GM21515 (cell line): ENCODE measurements around the gene TPRA1.
"Not testable (repeated sequence)": the region's sequence is repeated elsewhere in the genome, so short reads cannot be mapped to it uniquely, and the experiment has no call there.

Experiments used
- ATAC-seq: cut with Tn5 transposase; IDR thresholded peaks from one replicate; pipeline ENCODE4 v1.9.1; 2021; ENCODE audit not compliant: unreplicated experiment

TPRA1 gene

GRCh38 chr3:127616836-127617605, 26.5 kb upstream of the TPRA1 start:
- ATAC-seq = no peak

DNA sequence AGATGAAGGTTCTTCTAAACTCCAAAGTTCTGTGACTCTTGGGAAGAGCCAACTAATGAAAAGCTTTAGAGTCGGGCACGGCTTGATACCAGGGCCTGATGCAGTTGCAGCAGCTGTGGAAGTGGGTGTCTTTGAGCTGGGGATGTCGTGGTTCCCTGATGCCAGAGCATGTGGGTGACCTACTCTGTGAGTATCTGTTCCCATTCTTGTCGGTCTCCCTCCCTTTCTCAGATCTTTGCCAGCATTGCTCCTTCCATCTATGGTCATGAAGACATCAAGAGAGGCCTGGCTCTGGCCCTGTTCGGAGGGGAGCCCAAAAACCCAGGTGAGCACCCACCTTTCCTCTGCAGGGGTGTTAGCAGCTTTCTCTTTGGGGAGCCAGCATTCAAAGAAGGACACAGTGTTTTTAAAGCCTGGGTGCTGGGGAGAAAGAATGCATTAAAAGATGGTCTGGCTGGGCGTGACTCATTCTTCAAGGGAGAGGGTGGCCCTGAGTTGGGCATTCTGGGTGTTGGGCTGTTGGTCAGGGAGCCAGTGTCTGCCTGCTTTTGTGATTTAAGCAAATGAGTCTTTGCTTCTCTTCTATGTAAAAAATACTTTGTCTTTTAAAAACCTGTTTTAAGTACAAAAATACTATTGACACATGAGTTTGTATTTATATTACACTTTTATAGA, 25.2 kb upstream of the TPRA1 start:
- no peak for ATAC-seq

- no peak for ATAC-seq
Observed at GRCh38 chr3:127614928-127615589, 24.5 kb upstream of the TPRA1 start.

DNA sequence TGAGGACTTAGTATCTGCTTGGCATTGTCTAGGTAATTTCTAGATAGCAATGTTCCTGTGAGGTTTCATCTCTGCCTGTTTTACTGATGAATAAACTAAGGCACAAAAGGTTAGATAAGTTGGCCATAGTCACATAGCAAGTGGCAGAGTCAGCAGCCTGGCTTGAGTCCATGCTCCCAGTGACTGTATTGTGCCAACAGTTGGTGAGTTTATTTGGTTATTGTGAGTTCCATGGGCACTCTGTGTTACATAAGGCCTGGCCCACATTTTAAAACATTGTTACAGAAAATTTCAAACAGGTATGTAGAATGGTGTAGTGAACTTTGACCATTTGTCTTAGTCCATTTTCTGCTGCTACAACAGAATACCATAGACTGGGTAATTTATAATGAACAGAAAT, 22.9 kb upstream of the TPRA1 start:
- ATAC-seq = no peak

GRCh38 chr3:127612966-127613365, 22.4 kb upstream of the TPRA1 start:
- no peak for ATAC-seq

GRCh38 chr3:127611251-127611650, 20.7 kb upstream of the TPRA1 start:
- no peak for ATAC-seq

DNA sequence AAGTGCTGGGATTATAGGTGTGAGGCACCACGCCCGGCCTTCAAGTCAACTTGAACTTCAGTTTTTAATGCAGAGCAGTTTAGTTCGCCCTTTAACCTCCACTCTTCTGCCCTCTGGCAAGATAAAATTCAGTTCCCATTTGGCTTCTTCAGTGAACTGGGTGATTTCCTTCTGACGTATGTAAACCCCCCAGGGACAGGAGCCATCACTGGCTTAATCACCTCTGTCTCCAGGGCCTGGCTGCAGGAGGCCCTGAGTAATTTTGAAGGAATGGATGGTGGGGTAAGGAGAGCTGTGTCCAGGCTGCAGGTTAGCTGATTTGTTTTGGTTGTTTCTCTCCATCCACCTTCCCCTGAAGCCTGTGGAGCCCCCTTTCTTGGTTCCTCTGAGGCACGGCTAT, 19.6 kb upstream of the TPRA1 start:
- no peak for ATAC-seq

GRCh38 chr3:127608362-127608718, 17.8 kb upstream of the TPRA1 start:
- ATAC-seq = no peak

- no peak for ATAC-seq
Observed at GRCh38 chr3:127607675-127608361, 17.3 kb upstream of the TPRA1 start.

DNA sequence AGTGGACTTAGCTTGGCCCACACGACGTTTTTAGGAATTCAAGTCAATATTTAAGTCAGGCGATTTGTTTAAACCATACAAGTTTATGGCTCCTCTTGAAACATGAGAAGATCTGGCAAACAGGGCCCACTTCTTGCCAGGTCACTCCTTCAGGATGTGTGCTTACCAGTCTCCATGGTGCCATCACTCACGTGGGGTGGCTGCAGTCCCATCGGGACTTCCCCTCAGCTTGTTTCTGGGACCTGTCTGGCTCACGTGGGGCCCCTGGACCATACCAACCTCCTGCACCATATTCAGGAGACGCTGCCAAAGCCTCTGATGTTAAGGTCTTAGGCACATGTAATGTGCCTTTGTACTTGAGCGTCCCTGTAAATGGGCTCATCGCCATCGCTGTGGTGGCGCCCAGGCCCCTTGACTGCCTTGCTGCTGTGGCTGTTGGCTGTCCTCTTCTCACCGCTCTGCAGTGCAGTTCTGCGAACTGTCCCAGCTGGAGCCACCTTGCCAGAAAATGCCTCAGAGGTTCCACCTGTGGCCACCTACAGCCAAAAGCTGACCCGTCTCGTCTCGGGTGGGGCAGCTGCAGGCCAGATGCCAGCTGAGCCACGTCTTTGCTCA, 16.6 kb upstream of the TPRA1 start:
- ATAC-seq = no peak

DNA sequence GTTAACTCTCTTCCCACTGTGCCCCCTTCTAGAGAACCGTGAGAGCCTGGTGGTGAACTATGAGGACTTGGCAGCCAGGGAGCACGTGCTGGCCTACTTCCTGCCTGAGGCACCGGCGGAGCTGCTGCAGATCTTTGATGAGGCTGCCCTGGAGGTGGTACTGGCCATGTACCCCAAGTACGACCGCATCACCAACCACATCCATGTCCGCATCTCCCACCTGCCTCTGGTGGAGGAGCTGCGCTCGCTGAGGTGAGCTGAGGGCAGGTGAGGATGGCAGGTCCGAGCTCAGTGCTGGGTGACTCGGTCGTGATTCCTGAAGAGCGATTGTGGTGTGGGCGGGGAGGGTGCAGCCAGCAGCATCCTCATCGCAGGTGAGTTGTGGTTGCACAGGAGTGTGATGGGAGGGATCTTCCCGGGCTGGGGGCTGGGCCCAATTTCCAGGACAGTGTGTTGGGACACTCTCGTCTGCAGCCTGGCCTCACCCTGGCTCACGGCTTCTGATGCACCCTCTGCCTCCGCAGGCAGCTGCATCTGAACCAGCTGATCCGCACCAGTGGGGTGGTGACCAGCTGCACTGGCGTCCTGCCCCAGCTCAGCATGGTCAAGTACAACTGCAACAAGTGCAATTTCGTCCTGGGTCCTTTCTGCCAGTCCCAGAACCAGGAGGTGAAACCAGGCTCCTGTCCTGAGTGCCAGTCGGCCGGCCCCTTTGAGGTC, 15.7 kb upstream of the TPRA1 start:
- no peak for ATAC-seq

- ATAC-seq = not testable (repeated sequence)
Observed at GRCh38 chr3:127605547-127605946, 15.0 kb upstream of the TPRA1 start.

DNA sequence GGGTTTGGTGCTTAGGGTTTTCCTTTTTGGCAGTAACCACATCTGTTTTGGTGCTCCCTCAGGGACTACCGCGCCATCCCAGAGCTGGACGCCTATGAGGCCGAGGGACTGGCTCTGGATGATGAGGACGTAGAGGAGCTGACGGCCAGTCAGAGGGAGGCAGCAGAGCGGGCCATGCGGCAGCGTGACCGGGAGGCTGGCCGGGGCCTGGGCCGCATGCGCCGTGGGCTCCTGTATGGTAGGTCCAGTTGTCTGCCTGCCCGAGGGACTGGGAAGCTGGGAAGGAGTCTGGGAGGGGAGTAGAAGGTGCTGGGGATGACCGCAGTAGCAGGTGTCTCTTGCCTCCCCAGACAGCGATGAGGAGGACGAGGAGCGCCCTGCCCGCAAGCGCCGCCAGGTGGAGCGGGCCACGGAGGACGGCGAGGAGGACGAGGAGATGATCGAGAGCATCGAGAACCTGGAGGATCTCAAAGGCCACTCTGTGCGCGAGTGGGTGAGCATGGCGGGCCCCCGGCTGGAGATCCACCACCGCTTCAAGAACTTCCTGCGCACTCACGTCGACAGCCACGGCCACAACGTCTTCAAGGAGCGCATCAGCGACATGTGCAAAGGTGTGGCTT, 14.1 kb upstream of the TPRA1 start:
- no peak for ATAC-seq

DNA sequence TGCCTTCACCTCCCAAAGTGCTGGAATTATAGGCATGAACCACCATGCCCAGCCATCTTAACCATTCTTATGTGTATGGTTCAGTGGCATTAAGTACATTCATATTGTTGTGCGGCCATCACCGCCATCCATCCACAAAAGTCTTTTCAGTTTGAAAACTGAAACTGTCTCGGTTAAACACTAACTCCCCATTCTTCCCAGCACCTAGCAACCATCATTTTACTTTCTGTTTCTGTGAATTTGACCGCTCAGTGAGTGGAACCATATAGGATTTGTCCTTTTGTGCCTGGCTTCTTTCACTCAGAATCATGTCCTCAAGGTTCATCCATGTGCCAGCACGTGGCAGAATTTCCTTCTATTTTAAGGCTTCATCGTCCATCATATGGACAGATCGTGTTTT, 13.5 kb upstream of the TPRA1 start:
- ATAC-seq = no peak

GRCh38 chr3:127600749-127601456, 10.4 kb upstream of the TPRA1 start:
- no peak for ATAC-seq

GRCh38 chr3:127598841-127599570, 8.5 kb upstream of the TPRA1 start:
- ATAC-seq = no peak

GRCh38 chr3:127597020-127597771, 6.7 kb upstream of the TPRA1 start:
- no peak for ATAC-seq

- ATAC-seq = no peak
Observed at GRCh38 chr3:127595303-127595702, 4.8 kb upstream of the TPRA1 start.
